OCI-LY1 (cell line): ENCODE measurements around the gene WWOX.

ENCODE experiments used
- H2AFZ ChIP-seq: fragments of 200-600 bp; sonication (generic), shearing (Covaris generic); 2 replicates; pipeline ENCODE4 v1.6.0; 2014; ENCODE audit warnings: antibody characterized with exemption, mild to moderate bottlenecking, low read length
- H3F3A ChIP-seq: fragments of 200-600 bp; sonication (generic), shearing (Covaris generic); 2 replicates; pipeline ENCODE4 v1.6.0; 2014; ENCODE audit warnings: mild to moderate bottlenecking, antibody characterized with exemption, low read length, moderate library complexity; ENCODE audit not compliant: insufficient read depth
- H3K27ac ChIP-seq: fragments of 200-600 bp; sonication (generic); 2 replicates; pipeline ENCODE4 v1.5.1; 2014; ENCODE audit warnings: low read length, mixed run types, mild to moderate bottlenecking, low read depth; ENCODE audit not compliant: poor library complexity, severe bottlenecking
- H3K27me3 ChIP-seq: fragments of 200-600 bp; sonication (generic); 2 replicates; pipeline ENCODE4 v1.6.0; 2014; ENCODE audit warnings: antibody characterized with exemption, mild to moderate bottlenecking, low read length, moderate library complexity; ENCODE audit not compliant: insufficient read depth
- H3K36me3 ChIP-seq: fragments of 200-600 bp; sonication (generic); 2 replicates; pipeline ENCODE4 v1.6.1; 2014; ENCODE audit warnings: mild to moderate bottlenecking, antibody characterized with exemption, low read length, moderate library complexity, mixed read lengths; ENCODE audit not compliant: insufficient read depth
- H3K4me1 ChIP-seq: fragments of 200-600 bp; sonication (generic); 2 replicates; pipeline ENCODE4 v1.5.1; 2014; ENCODE audit warnings: mild to moderate bottlenecking, low read length, moderate library complexity; ENCODE audit not compliant: insufficient read depth, severe bottlenecking
- H3K4me2 ChIP-seq: fragments of 200-600 bp; sonication (generic), shearing (Covaris generic); 2 replicates; pipeline ENCODE4 v1.6.1; 2014; ENCODE audit warnings: low read length
- H3K4me3 ChIP-seq: fragments of 200-600 bp; sonication (generic); 2 replicates; pipeline ENCODE4 v1.5.1; 2014; ENCODE audit warnings: low read length, low read depth, mild to moderate bottlenecking, mixed read lengths; ENCODE audit not compliant: poor library complexity, severe bottlenecking
- H3K79me2 ChIP-seq: fragments of 200-600 bp; shearing (Covaris generic); 2 replicates; pipeline ENCODE4 v1.6.1; 2016; ENCODE audit warnings: mixed run types, low read length, mixed read lengths; ENCODE audit not compliant: insufficient read depth
- H3K9ac ChIP-seq: fragments of 200-600 bp; sonication (generic), shearing (Covaris generic); 2 replicates; pipeline ENCODE4 v1.6.1; 2014; ENCODE audit warnings: mild to moderate bottlenecking, low read length, mixed read lengths
- H3K9me2 ChIP-seq: fragments of 200-600 bp; sonication (generic), shearing (Covaris generic); 2 replicates; pipeline ENCODE4 v1.6.1; 2014; ENCODE audit warnings: low read depth, mild to moderate bottlenecking, low read length, mixed read lengths
- H3K9me3 ChIP-seq: fragments of 200-600 bp; shearing (Covaris generic); 2 replicates; pipeline ENCODE4 v1.6.1; 2014; ENCODE audit warnings: low read length, mixed read lengths
- H4K20me1 ChIP-seq: fragments of 200-600 bp; sonication (generic), shearing (Covaris generic); 2 replicates; pipeline ENCODE4 v1.6.0; 2016; ENCODE audit warnings: mild to moderate bottlenecking, low read length; ENCODE audit not compliant: insufficient read depth
- CTCF ChIP-seq: fragments of 200-600 bp; sonication (generic), shearing (Covaris generic); IDR thresholded peaks from 2 replicates; pipeline ENCODE4 v1.5.1; 2017; ENCODE audit warnings: mild to moderate bottlenecking, antibody characterized with exemption, low read length, moderate library complexity, mixed read lengths
- EZH2 ChIP-seq: fragments of 200-600 bp; sonication (generic), shearing (Covaris generic); IDR thresholded peaks from 2 replicates; pipeline ENCODE4 v1.8.0; 2017; ENCODE audit warnings: borderline replicate concordance, mixed run types, mild to moderate bottlenecking, antibody characterized with exemption, low read length, moderate library complexity, mixed read lengths

The WWOX gene

GRCh38 chr16:78300469-78300868 is 201.0 kb downstream of the WWOX start:
- no peak overlapping the region for H3K9ac ChIP-seq
- H3K9me3 ChIP-seq: no peaks in the 10 kb centered on the region
- H2AFZ ChIP-seq: no peak overlapping the region
- no peaks in the 10 kb centered on the region for H3K36me3 ChIP-seq
- H3K79me2 ChIP-seq: no peaks in the 10 kb centered on the region
- H3F3A ChIP-seq: no peaks in the 10 kb centered on the region
- H3K27me3 ChIP-seq: no peaks in the 10 kb centered on the region
- H3K4me3 ChIP-seq: no peak overlapping the region
- no peaks in the 10 kb centered on the region for H4K20me1 ChIP-seq
- H3K9me2 ChIP-seq: no peaks in the 10 kb centered on the region
- no peaks in the 10 kb centered on the region for H3K4me1 ChIP-seq
- no peak overlapping the region for H3K4me2 ChIP-seq
- H3K27ac ChIP-seq: no peak overlapping the region
- no peak for TF ChIP-seq CTCF
- TF ChIP-seq EZH2: no peak

GRCh38 chr16:78303946-78304345 is 204.5 kb downstream of the WWOX start:
- Histone ChIP-seq H3K4me2 (no peak overlapping the region), H2AFZ (no peak overlapping the region), H3K27me3 (no peaks in the 10 kb centered on the region), H3K27ac (no peak overlapping the region), H3K36me3 (no peaks in the 10 kb centered on the region), H3F3A (no peaks in the 10 kb centered on the region), H3K9me3 (no peaks in the 10 kb centered on the region), H3K9ac (no peak overlapping the region), H3K9me2 (no peaks in the 10 kb centered on the region), H3K4me1 (no peaks in the 10 kb centered on the region), H4K20me1 (no peaks in the 10 kb centered on the region), H3K4me3 (no peak overlapping the region), H3K79me2 (no peaks in the 10 kb centered on the region)
- TF ChIP-seq EZH2 (no peak), CTCF (no peak)

- Histone ChIP-seq H3K4me2 (no peak overlapping the region), H2AFZ (no peak overlapping the region), H3K4me3 (no peak overlapping the region), H3K9ac (no peak overlapping the region), H3K9me3 (no peaks in the 10 kb centered on the region), H3K79me2 (no peaks in the 10 kb centered on the region), H3K4me1 (no peaks in the 10 kb centered on the region), H3K27me3 (no peaks in the 10 kb centered on the region), H3K27ac (no peak overlapping the region), H3F3A (no peaks in the 10 kb centered on the region), H3K9me2 (no peaks in the 10 kb centered on the region), H4K20me1 (no peaks in the 10 kb centered on the region), H3K36me3 (no peaks in the 10 kb centered on the region)
- TF ChIP-seq EZH2 (no peak), CTCF (no peak)
Observed at GRCh38 chr16:78306361-78306760, 206.9 kb downstream of the WWOX start.
